Ectodermal cell (in vitro differentiated cells): ENCODE data around the gene TSEN2.

Experiments
- H3K27ac ChIP-seq: 2 replicates; pipeline ENCODE4 v1.7.0; 2013; ENCODE audit warnings: mild to moderate bottlenecking, low read depth, low read length; ENCODE audit not compliant: insufficient read depth, poor library complexity, severe bottlenecking
- H3K27me3 ChIP-seq: 2 replicates; pipeline ENCODE4 v1.7.0; 2013; ENCODE audit warnings: mild to moderate bottlenecking, low read length; ENCODE audit not compliant: insufficient read depth, control insufficient read depth, poor library complexity, severe bottlenecking
- H3K36me3 ChIP-seq: one replicate; pipeline ENCODE4 v1.7.0; 2013; ENCODE audit warnings: low read length; ENCODE audit not compliant: control insufficient read depth, insufficient read depth
- H3K4me1 ChIP-seq: one replicate; pipeline ENCODE4 v1.7.0; 2013; ENCODE audit warnings: low read length; ENCODE audit not compliant: control insufficient read depth, insufficient read depth
- H3K4me3 ChIP-seq: 2 replicates; pipeline ENCODE4 v1.7.0; 2013; ENCODE audit warnings: low read depth, low read length, control low read depth; ENCODE audit not compliant: insufficient read depth
- H3K9me3 ChIP-seq: 2 replicates; pipeline ENCODE4 v1.7.0; 2013; ENCODE audit warnings: mild to moderate bottlenecking, low read length, moderate library complexity; ENCODE audit not compliant: control insufficient read depth
- WGBS, 2 experiments: methylation state at CpG; one replicate each; pipeline ENCODE4 v1.1.7; 2013; ENCODE audit warnings: missing lambda C conversion rate in 2 of 2; 5-methylcytosine and 5-hydroxymethylcytosine counted together

TSEN2 gene

DNA sequence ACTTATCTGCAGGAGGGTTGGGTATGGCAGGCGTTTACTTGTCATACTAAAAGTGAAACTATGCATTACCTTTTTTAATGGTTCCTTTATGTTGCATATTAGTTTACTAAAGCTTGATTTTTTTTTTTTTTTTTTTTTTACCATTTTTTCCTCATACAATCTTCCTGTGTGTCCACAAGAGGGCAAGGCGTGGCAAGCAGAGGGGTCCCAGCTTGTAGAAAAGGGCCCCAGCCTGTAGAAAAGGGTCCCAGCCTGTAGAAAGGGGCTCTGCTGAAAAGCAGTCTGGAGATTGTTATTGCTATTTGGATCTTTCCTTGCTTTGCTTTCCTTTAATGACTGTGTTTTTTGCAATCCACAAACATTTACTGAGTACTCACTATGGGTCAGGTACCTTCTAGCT lies 94.5 kb downstream of the TSEN2 start:
- WGBS, 2 experiments, result 94 to 95% methylated on average over 1 to 2 of the region's 2 CpGs
- Histone ChIP-seq H3K9me3 (no peaks in the 10 kb centered on the region), H3K36me3 (peaks cover 41% of the 10 kb centered on the region), H3K27ac (no peak overlapping the region), H3K4me1 (no peaks in the 10 kb centered on the region), H3K4me3 (no peak overlapping the region), H3K27me3 (no peaks in the 10 kb centered on the region)

DNA sequence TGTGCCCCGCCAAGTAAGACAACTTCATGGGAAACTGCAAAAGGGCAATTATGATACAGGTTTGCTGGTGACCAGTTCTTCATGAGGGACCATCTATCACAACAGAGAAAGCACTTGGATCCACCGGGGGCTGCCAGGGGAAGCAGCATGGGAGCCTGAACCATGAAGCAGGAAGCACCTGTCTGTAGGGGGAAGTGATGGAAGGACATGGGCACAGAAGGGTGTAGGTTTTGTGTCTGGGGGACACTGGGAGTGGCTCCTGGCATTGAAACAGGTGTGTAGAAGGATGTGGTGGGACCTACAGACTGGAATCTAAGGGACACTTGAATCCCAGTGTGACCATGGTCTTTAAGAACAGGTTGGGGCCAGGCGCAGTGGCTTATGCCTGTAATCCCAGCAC lies 95.2 kb downstream of the TSEN2 start:
- Histone ChIP-seq H3K36me3 (peaks cover 43% of the 10 kb centered on the region), H3K4me1 (no peaks in the 10 kb centered on the region), H3K27ac (no peak overlapping the region), H3K27me3 (no peaks in the 10 kb centered on the region), H3K9me3 (no peaks in the 10 kb centered on the region), H3K4me3 (no peak overlapping the region)
- WGBS, 2 experiments, result 93 to 96% methylated on average over 3 of the region's 3 CpGs

DNA sequence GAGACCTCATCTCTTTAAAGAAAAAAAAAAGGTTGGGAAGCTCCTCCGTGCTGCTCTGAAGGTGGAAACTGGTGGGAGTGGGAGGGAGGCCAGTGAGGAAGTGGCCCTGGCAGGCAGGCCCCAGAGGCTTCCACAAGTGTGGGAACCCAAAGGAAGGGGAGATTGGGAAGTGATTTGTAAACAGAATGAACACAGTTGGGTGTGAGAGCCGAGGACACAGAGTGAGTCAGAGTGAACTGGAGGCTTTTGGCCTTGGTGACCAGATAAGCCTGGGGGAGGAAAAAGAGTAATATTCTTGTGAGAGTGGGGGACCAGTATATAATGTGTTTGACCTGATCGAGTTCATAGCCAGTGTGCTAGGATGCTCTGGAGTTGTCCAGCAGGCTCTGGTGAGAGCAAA lies 95.6 kb downstream of the TSEN2 start:
- Histone ChIP-seq H3K4me1 (no peaks in the 10 kb centered on the region), H3K9me3 (no peaks in the 10 kb centered on the region), H3K27me3 (no peaks in the 10 kb centered on the region), H3K36me3 (peaks cover 45% of the 10 kb centered on the region), H3K4me3 (no peak overlapping the region), H3K27ac (no peak overlapping the region)
- 87 to 95% methylated on average over 3 of the region's 3 CpGs for WGBS, 2 experiments

DNA sequence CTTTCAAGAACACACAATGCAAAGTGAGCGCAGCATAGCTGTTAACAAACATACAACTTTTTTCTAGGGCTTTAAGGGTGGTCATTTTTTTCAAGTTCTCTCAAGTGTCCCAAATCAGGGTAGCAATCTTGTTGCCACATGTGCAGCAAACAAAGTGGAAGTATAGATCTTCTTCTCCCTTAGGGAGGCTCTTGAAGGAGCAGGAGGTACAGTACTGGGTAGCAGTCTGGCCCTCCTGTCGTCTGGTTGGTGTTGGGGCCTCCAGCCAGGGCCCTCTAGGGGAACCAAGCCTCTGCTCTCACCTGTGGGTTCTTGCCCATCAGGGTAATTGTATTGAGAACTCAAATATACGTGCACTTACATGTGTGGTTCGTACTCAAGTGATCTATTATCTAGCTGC lies 98.5 kb downstream of the TSEN2 start:
- H3K4me1 ChIP-seq, result no peaks in the 10 kb centered on the region
- 93 to 97% methylated on average over 4 of the region's 4 CpGs for whole genome bisulfite sequencing, 2 experiments
- H3K4me3 ChIP-seq, result no peak overlapping the region
- H3K9me3 ChIP-seq, result no peaks in the 10 kb centered on the region
- H3K36me3 ChIP-seq, result peaks cover 42% of the 10 kb centered on the region
- no peaks in the 10 kb centered on the region for H3K27me3 ChIP-seq
- no peak overlapping the region for H3K27ac ChIP-seq
